CD4-positive, alpha-beta T cell treated with Interferon gamma for 1 hour (primary cell): ENCODE measurements around the gene SLC31A1.
"Not testable (repeated sequence)": the region's sequence is repeated elsewhere in the genome, so short reads cannot be mapped to it uniquely, and the experiment has no call there.

Experiments
- DNase-seq: peaks from one replicate; pipeline ENCODE4 v3.0.0-alpha.2; 2020

Gene SLC31A1

DNA sequence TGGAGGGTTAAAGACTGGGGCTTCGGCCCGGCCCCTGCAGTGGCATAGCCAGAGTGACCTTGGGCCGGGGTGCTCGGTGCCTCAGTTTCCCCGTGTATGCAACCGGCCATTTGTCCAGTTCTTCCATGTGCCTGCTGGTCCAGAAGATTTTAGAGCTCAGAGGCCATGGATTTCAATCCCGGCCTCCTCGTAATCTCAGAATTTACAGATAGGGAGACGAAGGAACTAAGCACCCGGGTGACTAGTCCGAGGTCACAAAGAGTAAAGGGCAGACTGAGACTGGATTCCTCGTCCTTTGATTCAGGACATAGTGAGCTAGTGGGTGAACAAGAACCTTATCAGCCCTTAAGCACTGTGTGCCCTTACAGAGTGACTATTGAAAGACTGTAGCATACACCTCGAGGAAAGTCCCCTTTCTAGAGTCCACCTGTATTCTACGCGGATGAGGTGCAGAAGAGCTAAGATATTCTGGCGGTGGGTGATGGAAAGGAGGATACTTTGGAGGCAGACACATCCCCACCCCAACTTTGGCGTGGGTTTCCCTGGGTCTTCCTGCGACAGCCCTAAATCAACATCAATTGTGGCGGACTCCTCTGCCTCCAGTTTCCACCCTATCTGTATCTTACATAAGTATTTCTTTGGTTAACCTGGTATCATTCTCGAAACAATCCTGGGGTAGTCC, 597 bp downstream of the SLC31A1 start:
- DNase-seq: no peak

- DNase-seq: no peak
Observed at GRCh38 chr9:113222482-113222841, 1.1 kb downstream of the SLC31A1 start.

DNA sequence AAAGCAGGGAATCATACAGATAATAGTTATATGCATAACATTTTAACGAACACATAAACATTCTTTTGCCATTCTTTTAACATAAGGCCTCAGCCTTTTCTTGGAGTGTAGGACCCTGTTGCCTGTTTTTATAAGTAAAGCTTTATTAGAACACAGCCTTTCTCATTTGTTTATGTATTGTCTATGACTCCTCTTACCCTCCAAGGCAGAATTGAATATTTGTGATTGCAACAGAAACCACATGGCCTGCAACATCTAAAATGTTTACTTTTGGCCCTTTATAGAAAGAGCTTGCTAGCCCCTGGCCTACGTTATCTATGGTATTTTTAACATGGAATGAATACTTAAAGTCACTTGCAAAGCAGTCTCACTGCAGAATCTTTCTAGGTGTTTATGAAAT, 2.6 kb downstream of the SLC31A1 start:
- no peak for DNase-seq

DNA sequence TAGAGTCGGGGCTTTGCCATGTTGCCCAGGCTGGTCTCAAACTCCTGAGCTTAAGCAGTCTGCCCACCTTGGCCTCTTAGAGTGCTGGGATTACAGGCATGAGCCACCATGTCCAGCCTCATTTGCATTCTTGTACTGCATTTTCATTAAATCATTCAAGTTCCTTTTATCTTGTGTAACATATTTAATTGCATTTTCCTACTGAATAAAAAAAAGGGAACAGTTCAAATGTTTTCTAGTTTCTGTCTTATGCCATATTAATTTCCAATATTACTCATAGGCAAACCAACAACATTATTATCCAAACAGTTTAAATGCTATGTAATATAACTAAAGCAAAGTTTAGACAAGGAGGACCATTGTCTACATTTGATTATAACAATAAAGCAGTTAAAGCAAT, 6.1 kb downstream of the SLC31A1 start:
- DNase-seq: no peak

DNA sequence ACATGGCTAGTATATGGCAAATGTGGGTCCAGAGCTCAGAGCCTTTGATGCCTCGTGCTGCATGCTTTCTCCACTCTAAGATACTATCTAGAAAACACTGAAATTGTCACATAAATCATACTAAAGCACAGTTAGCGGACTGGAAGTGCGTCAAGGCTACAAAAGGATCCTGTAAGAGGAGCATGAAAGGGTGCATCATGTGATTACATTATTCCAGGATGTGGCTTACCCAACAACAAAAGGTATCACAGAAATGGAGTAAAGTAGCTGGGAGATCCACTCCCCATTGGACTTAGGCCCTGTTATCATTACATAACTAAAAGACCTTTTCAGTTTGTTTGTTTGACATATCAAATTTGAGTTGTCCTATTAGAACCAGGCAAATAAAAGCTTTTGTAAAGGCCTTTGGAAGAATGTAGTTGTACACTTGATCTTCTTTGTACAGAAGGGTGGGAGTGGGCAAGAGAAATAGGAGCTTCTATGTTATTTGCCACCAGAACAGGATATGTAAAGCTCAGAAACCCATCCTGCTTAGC, 6.9 kb downstream of the SLC31A1 start:
- DNase-seq: no peak

DNA sequence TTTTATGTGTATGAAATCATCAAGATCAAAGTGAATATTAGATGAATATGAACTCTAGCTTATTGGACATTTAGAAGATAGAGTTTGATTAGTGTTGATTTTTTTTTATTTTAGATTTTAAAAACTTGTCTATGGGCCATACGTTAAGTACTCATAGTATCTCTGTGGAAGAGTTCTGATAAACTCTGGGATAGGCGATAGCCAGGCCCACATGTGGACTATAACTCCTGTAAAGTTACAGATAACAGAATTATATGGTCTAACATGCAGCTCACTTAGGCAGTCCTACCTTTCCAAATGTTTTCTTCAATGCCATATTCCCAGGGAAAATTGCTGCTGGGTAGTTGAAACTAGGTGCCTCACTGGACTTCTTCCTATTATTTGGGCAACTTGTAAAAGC, 10.4 kb downstream of the SLC31A1 start:
- no peak for DNase-seq

- DNase-seq: not testable (repeated sequence)
Observed at GRCh38 chr9:113235701-113236255, 14.4 kb downstream of the SLC31A1 start.

DNA sequence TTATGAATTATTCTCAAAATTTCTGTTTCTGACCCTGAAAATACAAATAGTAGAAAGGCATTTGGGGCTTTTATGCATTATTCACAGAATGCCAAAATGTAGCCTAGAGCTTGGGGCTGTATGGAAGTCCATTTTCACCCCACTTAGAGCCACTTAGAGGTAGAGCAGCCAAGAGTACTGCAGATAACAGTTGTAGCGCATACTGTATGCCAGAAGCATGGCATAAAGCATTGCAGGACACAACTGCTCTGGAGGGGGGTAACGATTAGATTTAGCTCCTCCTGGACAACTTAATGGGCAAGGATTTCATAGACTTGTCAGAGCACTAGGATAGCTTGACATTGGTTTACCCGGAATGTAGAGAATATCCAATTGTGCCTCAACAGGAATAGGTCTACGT, 15.7 kb downstream of the SLC31A1 start:
- no peak for DNase-seq

GRCh38 chr9:113238202-113238858, 17.0 kb downstream of the SLC31A1 start:
- DNase-seq: no peak

DNA sequence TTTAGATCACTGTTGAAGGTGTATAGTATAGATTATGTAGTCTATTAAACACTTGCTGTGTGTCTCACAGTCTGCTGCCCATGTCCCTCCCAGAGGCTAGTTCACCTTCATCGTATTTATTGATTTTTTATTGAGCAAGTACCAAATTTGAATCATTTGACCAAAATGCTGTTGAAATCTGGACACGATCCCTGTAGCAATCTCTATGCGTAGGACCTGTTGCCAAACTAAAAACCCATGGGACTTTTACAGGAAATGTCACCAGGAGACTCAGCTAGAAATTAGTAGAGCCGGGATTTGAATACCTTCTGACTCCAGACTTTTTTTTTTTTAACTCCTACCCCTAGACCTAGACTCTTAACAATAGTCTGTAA, 17.5 kb downstream of the SLC31A1 start:
- no peak for DNase-seq

GRCh38 chr9:113241161-113241560, 19.8 kb downstream of the SLC31A1 start:
- no peak for DNase-seq

GRCh38 chr9:113244556-113244955, 23.2 kb downstream of the SLC31A1 start:
- DNase-seq: no peak

- DNase-seq: no peak
Observed at GRCh38 chr9:113245894-113246293, 24.6 kb downstream of the SLC31A1 start.

GRCh38 chr9:113246928-113247327, 25.6 kb downstream of the SLC31A1 start:
- DNase-seq: no peak

DNA sequence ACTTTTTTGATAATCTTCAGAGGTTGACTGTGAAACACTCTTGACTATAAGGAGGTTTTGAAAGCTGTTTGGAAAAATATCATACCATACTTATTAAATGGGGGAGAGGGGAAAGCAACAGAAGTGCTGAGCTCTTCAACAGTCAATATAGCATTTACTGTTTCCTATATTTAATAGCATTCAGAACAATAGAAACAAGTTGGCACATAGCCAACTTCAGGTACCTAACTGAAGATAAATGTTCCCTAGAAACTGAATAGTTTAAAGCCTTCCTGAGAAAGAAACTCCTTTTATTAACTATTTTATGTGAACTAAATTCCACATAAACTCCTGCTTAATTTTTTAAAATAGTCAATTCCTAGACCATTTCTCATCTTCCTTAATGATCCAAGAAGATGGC, 26.3 kb downstream of the SLC31A1 start:
- no peak for DNase-seq

DNA sequence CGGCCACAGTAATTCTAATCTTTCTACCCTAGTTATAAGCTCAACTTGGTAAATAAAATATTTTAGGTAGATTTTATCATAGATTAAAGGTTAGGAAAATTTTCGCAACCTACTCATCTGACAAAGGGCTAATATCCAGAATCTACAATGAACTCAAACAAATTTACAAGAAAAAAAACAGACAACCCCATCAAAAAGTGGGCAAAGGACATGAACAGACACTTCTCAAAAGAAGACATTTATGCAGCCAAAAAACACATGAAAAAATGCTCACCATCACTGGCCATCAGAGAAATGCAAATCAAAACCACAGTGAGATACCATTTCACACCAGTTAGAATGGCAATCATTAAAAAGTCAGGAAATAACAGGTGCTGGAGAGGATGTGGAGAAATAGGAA, 28.3 kb downstream of the SLC31A1 start:
- not testable (repeated sequence) for DNase-seq

GRCh38 chr9:113250807-113251206, 29.5 kb downstream of the SLC31A1 start:
- no peak for DNase-seq

- no peak for DNase-seq
Observed at GRCh38 chr9:113254991-113255390, 33.6 kb downstream of the SLC31A1 start.

- no peak for DNase-seq
Observed at GRCh38 chr9:113255438-113255837, 34.1 kb downstream of the SLC31A1 start.

DNA sequence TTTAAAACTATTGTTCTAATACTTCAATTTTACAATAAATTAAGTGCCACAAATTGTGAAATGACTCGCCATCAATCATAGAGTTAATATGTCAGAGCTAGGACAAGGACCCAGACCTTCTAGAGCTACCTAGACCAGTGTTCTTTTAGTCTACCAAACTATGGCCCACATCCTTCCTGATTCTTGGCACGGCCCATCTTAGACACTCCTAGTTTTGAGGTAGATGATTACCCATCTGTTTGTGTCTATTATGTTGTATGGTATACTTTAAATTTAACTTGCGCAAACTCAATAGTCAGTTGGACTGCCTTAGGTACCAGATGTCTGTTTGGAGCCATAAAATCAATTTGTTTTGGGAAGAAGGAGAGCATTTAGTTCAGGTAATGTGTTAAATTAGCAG, 36.5 kb downstream of the SLC31A1 start:
- no peak for DNase-seq

- DNase-seq: no peak
Observed at GRCh38 chr9:113258282-113258681, 36.9 kb downstream of the SLC31A1 start.

- no peak for DNase-seq
Observed at GRCh38 chr9:113261917-113262671, 40.8 kb downstream of the SLC31A1 start.

DNA sequence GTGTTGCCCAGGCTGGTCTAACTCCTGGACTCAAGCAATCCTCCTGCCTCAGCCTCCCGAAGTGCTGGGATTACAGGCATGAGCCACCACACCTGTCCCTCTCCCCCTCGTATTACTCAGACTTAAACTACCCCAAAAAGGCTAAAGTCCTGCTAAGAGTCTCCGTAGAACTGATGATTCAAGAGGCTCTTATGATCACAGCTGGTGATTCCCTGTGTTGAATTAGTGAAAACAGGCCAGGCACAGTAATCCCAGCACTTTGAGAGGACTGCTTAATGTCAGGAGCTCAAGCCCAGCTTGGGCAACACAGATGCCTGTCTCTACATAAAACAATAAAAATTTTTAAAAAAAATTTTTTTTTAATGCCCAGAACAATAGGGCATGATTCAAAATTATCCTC, 44.8 kb downstream of the SLC31A1 start:
- DNase-seq: no peak
